AG08396 (cell line): ENCODE measurements around the gene DMPK.

Source experiments
- DNase-seq: peaks from one replicate; pipeline ENCODE4 v3.0.0; 2012; ENCODE audit warnings: low spot score, mixed read lengths

Gene DMPK, protein sequence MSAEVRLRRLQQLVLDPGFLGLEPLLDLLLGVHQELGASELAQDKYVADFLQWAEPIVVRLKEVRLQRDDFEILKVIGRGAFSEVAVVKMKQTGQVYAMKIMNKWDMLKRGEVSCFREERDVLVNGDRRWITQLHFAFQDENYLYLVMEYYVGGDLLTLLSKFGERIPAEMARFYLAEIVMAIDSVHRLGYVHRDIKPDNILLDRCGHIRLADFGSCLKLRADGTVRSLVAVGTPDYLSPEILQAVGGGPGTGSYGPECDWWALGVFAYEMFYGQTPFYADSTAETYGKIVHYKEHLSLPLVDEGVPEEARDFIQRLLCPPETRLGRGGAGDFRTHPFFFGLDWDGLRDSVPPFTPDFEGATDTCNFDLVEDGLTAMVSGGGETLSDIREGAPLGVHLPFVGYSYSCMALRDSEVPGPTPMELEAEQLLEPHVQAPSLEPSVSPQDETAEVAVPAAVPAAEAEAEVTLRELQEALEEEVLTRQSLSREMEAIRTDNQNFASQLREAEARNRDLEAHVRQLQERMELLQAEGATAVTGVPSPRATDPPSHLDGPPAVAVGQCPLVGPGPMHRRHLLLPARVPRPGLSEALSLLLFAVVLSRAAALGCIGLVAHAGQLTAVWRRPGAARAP

DNA sequence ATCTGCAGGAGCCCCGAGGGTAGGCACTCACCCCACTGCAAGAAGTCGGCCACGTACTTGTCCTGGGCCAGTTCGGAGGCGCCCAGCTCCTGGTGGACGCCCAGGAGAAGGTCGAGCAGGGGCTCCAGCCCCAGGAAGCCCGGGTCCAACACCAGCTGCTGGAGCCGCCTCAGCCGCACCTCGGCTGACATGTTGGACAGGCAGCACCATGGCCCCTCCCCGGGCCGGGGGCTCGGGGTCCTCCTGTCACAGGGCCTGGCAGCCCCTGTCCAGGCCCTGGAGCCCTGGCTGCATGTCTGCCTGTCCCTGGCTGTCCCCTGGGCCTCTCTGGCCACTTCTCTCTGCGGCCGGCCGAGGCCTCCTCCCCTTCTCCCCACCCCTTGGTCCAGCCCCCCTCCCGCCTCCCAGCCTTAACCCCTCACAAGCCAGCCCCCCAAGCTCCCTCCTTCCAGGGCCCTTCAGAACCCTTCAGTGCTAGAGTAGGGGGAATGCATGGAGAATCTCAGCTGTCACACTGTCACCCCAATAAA lies at the start of gene DMPK:
DMPK (minus strand) TSS at position 329 of the 530 bp plus-strand sequence; CDS start at position 191, 138 bp downstream.
- peak; percentile 70 for DNase-seq

- no peak for DNase-seq
Observed at GRCh38 chr19:45828945-45829344, 46.7 kb upstream of the DMPK start.

GRCh38 chr19:45828523-45828922 lies 46.2 kb upstream of the DMPK start:
- DNase-seq, result no peak

- DNase-seq, result no peak
Observed at GRCh38 chr19:45827459-45828093, 45.3 kb upstream of the DMPK start.

DNA sequence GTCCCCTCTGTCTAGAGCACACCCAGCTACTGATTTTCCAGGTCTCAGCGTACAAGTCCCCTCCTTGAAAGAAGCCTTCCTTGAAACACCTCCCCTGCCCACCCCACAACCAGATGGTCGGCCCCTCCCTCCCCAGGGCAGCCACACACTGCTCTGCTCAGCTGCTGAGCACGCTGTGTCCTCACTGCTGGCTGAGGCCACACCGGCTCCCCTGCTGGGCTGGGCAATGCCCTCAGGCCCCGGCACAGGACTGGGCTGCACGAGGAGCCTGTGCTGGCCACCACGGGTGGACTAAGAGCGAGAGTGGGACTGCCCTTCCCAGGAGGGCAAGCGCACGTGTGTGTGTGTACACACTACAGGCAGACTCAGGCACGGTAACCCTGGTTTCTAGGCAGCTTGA lies 44.6 kb upstream of the DMPK start:
- no peak for DNase-seq

DNA sequence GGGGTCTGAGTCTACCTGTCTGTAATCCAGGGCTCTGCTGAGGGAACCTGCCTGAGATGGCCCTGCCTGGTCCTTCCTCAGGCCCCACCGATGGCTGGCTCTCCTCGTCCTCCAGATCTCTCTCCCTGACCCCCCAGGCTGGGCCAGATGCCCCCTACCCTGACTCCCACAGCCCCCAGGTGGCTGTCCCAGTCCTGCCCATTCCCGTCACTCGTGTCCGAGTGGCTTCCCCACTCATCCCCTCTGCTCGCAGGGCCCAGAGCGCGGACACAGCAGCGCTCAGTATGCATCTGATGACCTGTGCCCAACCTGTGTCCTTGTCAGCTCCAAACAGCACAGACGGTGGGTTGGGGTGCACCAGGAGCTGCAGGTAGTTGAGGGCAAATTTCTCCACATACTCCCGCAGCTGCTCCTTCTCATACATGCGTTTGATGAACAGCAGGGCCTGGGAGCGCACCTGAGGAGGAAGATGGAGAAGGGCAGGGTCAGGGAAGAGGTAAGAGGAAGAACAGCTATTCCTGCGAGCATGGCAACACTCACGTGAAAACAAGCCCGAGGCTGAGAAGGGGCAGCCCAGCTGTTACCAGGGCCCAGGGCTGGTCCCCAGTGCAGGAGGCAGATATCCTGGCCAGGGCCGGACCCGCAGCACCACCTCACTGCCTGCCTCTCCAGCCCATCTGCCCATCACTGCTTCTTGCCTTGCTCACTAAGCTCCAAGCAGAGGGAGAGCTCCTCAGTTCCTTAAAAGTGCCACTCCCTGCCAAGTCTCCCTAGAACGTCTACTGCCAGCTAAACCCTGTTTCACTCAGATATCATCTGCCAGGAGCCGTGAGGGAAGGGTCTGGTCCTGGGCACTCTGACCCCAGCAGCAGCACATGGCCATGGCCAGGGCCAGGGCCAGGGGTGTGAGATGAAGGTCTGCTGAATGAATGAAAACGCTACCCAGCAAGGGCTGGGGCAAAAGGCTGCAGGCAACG lies 43.9 kb upstream of the DMPK start:
- DNase-seq, result no peak

DNA sequence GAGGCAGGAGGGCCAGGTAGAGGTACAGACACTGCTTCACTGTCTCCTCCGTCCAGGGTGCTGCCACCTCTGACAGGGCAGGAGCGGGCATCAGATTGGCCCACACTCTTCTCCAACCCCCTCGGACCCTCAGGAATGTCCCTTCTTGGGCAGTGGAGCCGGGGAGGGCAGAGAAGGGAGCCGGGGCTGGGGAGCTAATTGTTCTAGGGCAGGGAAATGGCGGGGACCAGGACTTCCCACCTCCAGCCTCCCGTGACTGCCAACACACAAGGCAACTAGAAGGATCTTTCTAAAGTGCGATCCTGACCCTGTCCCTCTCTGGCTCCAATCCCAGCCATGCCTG lies 42.9 kb upstream of the DMPK start:
- DNase-seq, result no peak

GRCh38 chr19:45824531-45825262 lies 42.4 kb upstream of the DMPK start:
- DNase-seq, result no peak

GRCh38 chr19:45824041-45824471 lies 41.8 kb upstream of the DMPK start:
- DNase-seq, result no peak

- no peak for DNase-seq
Observed at GRCh38 chr19:45823182-45823581, 40.9 kb upstream of the DMPK start.

- no peak for DNase-seq
Observed at GRCh38 chr19:45822716-45823115, 40.4 kb upstream of the DMPK start.

DNA sequence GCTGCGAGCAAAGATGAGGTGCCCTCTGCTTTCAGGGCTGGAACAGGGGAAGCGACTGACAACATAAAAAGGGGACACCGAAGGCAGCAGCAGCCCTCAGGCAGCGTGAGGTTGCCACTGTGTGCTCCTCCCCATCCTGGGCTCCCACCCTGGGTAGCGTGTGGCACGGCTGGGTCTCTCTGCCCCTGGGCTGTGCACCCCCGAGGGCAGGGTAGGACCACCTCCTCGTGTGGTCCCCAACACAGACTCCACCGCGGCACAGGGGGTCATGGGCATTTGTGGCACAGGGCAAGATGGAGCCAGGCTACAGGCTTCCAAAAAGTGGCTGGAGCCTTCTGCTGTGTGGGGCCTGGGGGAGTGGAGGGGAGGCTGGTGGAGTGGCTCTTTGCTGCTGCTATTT lies 39.3 kb upstream of the DMPK start:
- no peak for DNase-seq

DNA sequence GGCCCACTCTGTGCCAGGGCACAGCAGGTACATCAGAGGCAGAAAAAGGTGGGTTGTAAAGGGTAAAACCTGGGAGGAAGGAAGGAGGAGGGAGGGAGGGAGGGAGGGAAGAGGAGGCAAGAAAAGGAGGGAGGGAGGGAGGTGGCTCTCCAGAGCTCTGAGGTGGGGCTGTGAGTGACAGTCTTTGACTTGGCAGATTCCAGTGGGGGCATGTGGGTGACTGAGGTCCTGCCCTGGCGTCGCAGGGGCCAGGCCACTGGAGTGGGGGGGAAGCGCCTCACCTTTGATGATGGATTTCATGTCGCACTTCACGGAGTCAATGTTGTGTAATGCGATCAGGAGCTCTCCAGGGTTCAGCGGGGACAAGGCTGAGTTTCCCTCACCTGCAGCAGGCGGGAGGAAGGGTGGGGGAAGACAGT lies 38.8 kb upstream of the DMPK start:
- no peak for DNase-seq

GRCh38 chr19:45820413-45821102 lies 38.3 kb upstream of the DMPK start:
- no peak for DNase-seq

DNA sequence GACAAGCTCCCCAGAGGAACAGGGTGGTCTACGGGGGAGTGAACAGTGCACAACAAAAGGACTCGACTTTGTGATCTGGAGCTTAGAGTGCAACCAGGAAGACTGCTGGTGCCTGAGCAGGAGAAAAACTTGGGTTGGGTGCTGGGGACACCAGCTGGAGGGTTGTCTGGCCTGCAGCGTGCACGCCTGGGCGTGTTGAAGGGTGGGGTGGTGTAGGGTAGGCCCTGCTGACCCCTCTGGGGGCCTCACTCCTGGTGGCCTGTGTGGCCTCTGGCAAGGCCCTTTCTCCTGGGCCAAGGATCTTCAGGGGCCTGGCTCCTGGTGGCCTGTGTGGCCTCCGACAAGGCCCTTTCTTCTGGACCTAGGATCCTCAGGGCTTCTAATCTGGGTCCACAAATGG lies 37.5 kb upstream of the DMPK start:
- no peak for DNase-seq

DNA sequence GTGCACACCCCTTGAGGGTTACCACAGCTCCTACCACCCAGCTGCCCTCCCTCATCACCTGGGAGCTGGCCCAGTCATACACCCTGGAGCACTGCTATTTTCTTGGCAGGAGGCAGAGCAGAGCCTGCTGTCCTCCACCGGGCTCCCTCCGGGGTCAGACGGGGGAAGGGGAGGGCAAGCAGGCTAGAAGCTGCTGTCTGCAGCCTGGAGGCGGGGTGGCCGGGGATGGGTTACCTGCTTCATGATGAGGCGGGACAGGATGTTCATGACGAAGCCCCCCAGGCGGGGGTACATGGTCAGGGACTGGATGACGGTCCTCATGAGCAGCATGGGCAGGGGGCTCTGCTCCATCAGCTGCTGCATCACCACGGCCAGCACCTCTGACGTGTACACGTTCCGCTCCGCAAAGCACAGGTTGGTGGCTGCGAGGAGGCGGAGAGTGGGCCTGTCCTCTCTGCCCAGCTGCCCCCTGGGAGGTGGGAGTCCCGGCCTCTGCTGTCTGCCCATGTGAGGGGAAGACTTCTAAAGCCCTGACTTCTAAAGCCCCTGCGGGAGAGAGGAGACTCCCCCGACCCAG lies 35.5 kb upstream of the DMPK start:
- DNase-seq, result no peak

GRCh38 chr19:45817010-45817724 lies 34.9 kb upstream of the DMPK start:
- DNase-seq, result peak; percentile 98

DNA sequence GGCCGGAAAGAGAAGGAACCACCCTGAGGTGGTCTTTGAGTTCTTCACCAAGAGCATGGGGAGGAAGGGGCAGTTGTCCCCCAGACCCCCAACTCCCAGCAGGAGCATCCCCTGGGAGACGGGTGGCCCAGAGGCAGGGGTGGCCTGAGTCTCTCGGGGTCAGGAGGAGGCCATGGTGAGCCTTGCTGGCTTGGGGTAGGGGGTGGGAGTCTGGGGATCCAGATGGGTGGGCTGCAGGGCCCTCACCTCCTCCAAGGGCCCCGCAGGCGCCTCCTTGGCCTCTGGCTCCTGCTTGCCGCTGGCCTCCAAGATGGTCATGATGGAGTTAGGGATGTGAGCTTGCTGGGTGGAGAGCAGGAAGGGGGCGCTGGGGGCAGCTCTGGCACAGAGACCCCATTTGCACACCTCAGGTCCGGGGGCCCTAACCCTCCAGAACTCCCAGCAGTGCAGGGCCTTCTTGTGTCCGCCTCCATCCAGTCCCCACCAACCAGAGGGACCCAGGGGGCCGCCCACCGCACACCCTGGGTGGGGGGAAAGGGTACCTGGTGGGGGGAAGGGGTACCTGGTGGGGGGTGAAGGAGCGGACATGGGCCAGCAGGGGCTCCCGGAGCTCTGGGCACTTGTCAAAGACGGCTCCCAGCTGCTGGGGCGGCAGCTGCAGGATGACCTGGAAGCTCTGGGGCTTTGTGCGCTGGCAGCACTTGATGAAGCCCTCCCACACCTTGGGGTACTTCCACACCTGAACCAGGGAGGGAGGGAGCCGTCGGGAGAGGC lies 34.1 kb upstream of the DMPK start:
- DNase-seq, result no peak
